GM12801 (cell line): ENCODE results near the gene LRRC49.

Experiments
- CTCF ChIP-seq: IDR thresholded peaks from one replicate; pipeline ENCODE4 v1.5.1; 2011; ENCODE audit warnings: control low read depth; ENCODE audit not compliant: insufficient read length; ENCODE audit errors: extremely low read depth

Gene LRRC49

GRCh38 chr15:71056111-71056510 is 163.5 kb downstream of the LRRC49 start:
- TF ChIP-seq CTCF: no peak

GRCh38 chr15:71057143-71057542 is 164.5 kb downstream of the LRRC49 start:
- TF ChIP-seq CTCF: no peak

GRCh38 chr15:71057581-71057980 is 165.0 kb downstream of the LRRC49 start:
- no peak for TF ChIP-seq CTCF

- no peak for TF ChIP-seq CTCF
These were observed 168.4 kb downstream of the LRRC49 start for GRCh38 chr15:71060983-71061382.

- TF ChIP-seq CTCF: no peak
These were observed 174.4 kb downstream of the LRRC49 start for GRCh38 chr15:71066983-71067382.

GRCh38 chr15:71069693-71070092 is 177.1 kb downstream of the LRRC49 start:
- no peak for TF ChIP-seq CTCF

- no peak for TF ChIP-seq CTCF
These were observed 178.9 kb downstream of the LRRC49 start for GRCh38 chr15:71071529-71071928.

GRCh38 chr15:71072423-71072822 is 179.8 kb downstream of the LRRC49 start:
- TF ChIP-seq CTCF: no peak
